GM23248 (cell line): ENCODE measurements around the gene SLC39A6. TPM values are rescaled to one million over a fixed set of nuclear protein-coding genes. Genes with fewer than 3 reads are reported as not detected.
A peak's percentile ranks its signal among the peaks of the same experiment; 100 is the strongest.
"Not testable (repeated sequence)": the region's sequence is repeated elsewhere in the genome, so short reads cannot be mapped to it uniquely, and the experiment has no call there.

Source experiments
- DNase-seq: peaks from one replicate; pipeline ENCODE4 v3.0.0-alpha.2; 2015
- H2AFZ ChIP-seq: fragments of 200-600 bp; sonication (generic); 2 replicates; pipeline ENCODE4 v1.6.1; 2016; ENCODE audit warnings: antibody characterized with exemption
- H3F3A ChIP-seq: fragments of 200-600 bp; sonication (generic); 2 replicates; pipeline ENCODE4 v1.6.1; 2016; ENCODE audit warnings: mild to moderate bottlenecking, antibody characterized with exemption, mixed run types; ENCODE audit not compliant: insufficient read depth
- H3K27ac ChIP-seq: fragments of 200-600 bp; sonication (generic); 2 replicates; pipeline ENCODE4 v1.5.1; 2016; ENCODE audit warnings: mild to moderate bottlenecking
- H3K27me3 ChIP-seq: fragments of 200-600 bp; sonication (generic); replicated peaks from 2 replicates; pipeline ENCODE4 v1.6.1; 2016; ENCODE audit warnings: mild to moderate bottlenecking; ENCODE audit not compliant: insufficient read depth
- H3K36me3 ChIP-seq: fragments of 200-600 bp; sonication (generic); 2 replicates; pipeline ENCODE4 v1.6.1; 2016; ENCODE audit warnings: low read depth, mild to moderate bottlenecking
- H3K4me1 ChIP-seq: fragments of 200-600 bp; sonication (generic); 2 replicates; pipeline ENCODE4 v1.6.1; 2016; ENCODE audit warnings: mild to moderate bottlenecking; ENCODE audit not compliant: insufficient read depth
- H3K4me2 ChIP-seq: fragments of 200-600 bp; sonication (generic); one replicate; pipeline ENCODE4 v1.6.1; 2016; ENCODE audit warnings: mild to moderate bottlenecking; ENCODE audit not compliant: unreplicated experiment
- H3K4me3 ChIP-seq: fragments of 200-600 bp; sonication (generic); 2 replicates; pipeline ENCODE4 v1.5.1; 2016; ENCODE audit warnings: mild to moderate bottlenecking
- H3K79me2 ChIP-seq: fragments of 200-600 bp; sonication (generic); 2 replicates; pipeline ENCODE4 v1.6.1; 2016; ENCODE audit warnings: mild to moderate bottlenecking; ENCODE audit not compliant: insufficient read depth
- H3K9ac ChIP-seq: fragments of 200-600 bp; sonication (generic); 2 replicates; pipeline ENCODE4 v1.6.1; 2016; ENCODE audit warnings: mild to moderate bottlenecking
- H3K9me2 ChIP-seq: fragments of 200-600 bp; sonication (generic); 2 replicates; pipeline ENCODE4 v1.6.1; 2016; ENCODE audit warnings: mixed run types, mild to moderate bottlenecking, moderate library complexity; ENCODE audit not compliant: insufficient read depth
- H3K9me3 ChIP-seq: fragments of 200-600 bp; sonication (generic); one replicate; pipeline ENCODE4 v1.6.1; 2017; ENCODE audit warnings: low read depth
- H4K20me1 ChIP-seq: fragments of 200-600 bp; sonication (generic); 2 replicates; pipeline ENCODE4 v1.6.0; 2016; ENCODE audit not compliant: insufficient read depth
- EZH2 ChIP-seq: fragments of 200-600 bp; sonication (generic); IDR thresholded peaks from 2 replicates; pipeline ENCODE4 v1.6.1; 2018; ENCODE audit warnings: antibody characterized with exemption, mild to moderate bottlenecking; ENCODE audit not compliant: insufficient read depth, poor library complexity, severe bottlenecking
- EZH2phosphoT487 ChIP-seq: fragments of 200-600 bp; sonication (generic); IDR thresholded peaks from 2 replicates; pipeline ENCODE4 v1.6.1; 2018; ENCODE audit warnings: antibody characterized with exemption, moderate library complexity, mild to moderate bottlenecking, low read depth; ENCODE audit not compliant: insufficient read depth
- WGBS, 2 experiments: methylation state at CpG; one replicate each; pipeline ENCODE4 v1.1.6; 2015 to 2017; ENCODE audit warnings: low lambda C conversion rate in 2 of 2, low coverage in 1 of 2; ENCODE audit errors: missing lambda C conversion rate in 2 of 2; 5-methylcytosine and 5-hydroxymethylcytosine counted together
- in situ Hi-C: fragments of 300-500 bp; cut with MboI; formaldehyde crosslinking; loops from 2 replicates; pipeline ENCODE4 v1.15.0; 2020
- polyA plus RNA-seq: library from polyadenylated mRNA; unstranded; fragments of >200 nt; fragmentation: Nextera tagmentation; extraction: Ambion mirVana; gene quantifications from 2 replicates; pipeline ENCODE4 v1.2.1, GENCODE V29; 2016
- total RNA-seq: library from RNA; depleted of rRNA; stranded (reverse); fragments of >200 nt; shearing (Covaris generic); gene quantifications from 2 replicates; pipeline ENCODE4 v1.2.3, GENCODE V29; 2014

Gene SLC39A6
- total and polyA plus RNA-seq, 2 experiments from 2014 or later, result 80.5 to 115 TPM

GRCh38 chr18:36073676-36074075 is 55.5 kb downstream of the SLC39A6 start:
- Histone ChIP-seq H3F3A (no peaks in the 10 kb centered on the region), H4K20me1 (no peaks in the 10 kb centered on the region), H3K4me1 (peaks cover 10% of the 10 kb centered on the region), H3K36me3 (no peaks in the 10 kb centered on the region), H2AFZ (no peak overlapping the region), H3K4me2 (no peak overlapping the region), H3K27me3 (no peaks in the 10 kb centered on the region), H3K27ac (no peak overlapping the region), H3K9ac (no peak overlapping the region), H3K79me2 (no peaks in the 10 kb centered on the region), H3K9me2 (no peaks in the 10 kb centered on the region), H3K4me3 (no peak overlapping the region), H3K9me3 (no peaks in the 10 kb centered on the region)
- no peak for DNase-seq
- TF ChIP-seq EZH2phosphoT487 (no peak), EZH2 (no peak)
- in situ Hi-C loops, result no loop called here
- 50 to 65% methylated on average over 1 of the region's 1 CpG for WGBS, 2 experiments

- DNase-seq, H3K9me2 ChIP-seq, H4K20me1 ChIP-seq, H3K36me3 ChIP-seq, H3K27ac ChIP-seq, H3K9me3 ChIP-seq, H3K9ac ChIP-seq, H3K79me2 ChIP-seq, in situ Hi-C loops, H2AFZ ChIP-seq, H3F3A ChIP-seq, H3K27me3 ChIP-seq, H3K4me3 ChIP-seq, H3K4me2 ChIP-seq: not testable (repeated sequence)
- WGBS, 2 experiments, result 96 to 97% methylated on average over 8 of the region's 8 CpGs
- peaks cover 10% of the 10 kb centered on the region for H3K4me1 ChIP-seq
These were observed 56.7 kb downstream of the SLC39A6 start for GRCh38 chr18:36072406-36072805.

- no peaks in the 10 kb centered on the region for H4K20me1 ChIP-seq
- peak; percentile 98 for DNase-seq
- in situ Hi-C loops, result no loop called here
- peaks cover 11% of the 10 kb centered on the region; the same call in 1 of the 2 replicates for H3K4me1 ChIP-seq
- H3F3A ChIP-seq, result peaks cover 10% of the 10 kb centered on the region; the same call in 1 of the 2 replicates
- H2AFZ ChIP-seq, result peak within 1 kb of the TSS; percentile 80
- H3K4me2 ChIP-seq, result peak within 1 kb of the TSS; percentile 93
- H3K9me3 ChIP-seq, result no peaks in the 10 kb centered on the region
- no peaks in the 10 kb centered on the region; the same call in 1 of the 2 replicates for H3K36me3 ChIP-seq
- peak within 1 kb of the TSS; percentile 93 for H3K4me3 ChIP-seq
- H3K79me2 ChIP-seq, result peaks cover 47% of the 10 kb centered on the region
- H3K27me3 ChIP-seq, result no peaks in the 10 kb centered on the region
- H3K27ac ChIP-seq, result peak within 1 kb of the TSS; percentile 97
- peak within 1 kb of the TSS; percentile 99 for H3K9ac ChIP-seq
- WGBS, 2 experiments, result 1% methylated on average over 35 to 65 of the region's 66 CpGs
- H3K9me2 ChIP-seq, result no peaks in the 10 kb centered on the region
- TF ChIP-seq EZH2 (no peak), EZH2phosphoT487 (no peak)
These were observed 61.8 kb downstream of the SLC39A6 start, which contains the start of gene RPRD1A for GRCh38 chr18:36067055-36067957. TSS of gene RPRD1A (minus strand) at chr18:36067559. CDS start at chr18:36067404, 155 bp downstream.

GRCh38 chr18:36066686-36067054 is 62.5 kb downstream of the SLC39A6 start:
- Histone ChIP-seq H3K79me2 (peaks cover 53% of the 10 kb centered on the region), H3K27me3 (no peaks in the 10 kb centered on the region), H3K27ac (peak overlapping the region; percentile 97), H3K9ac (peak overlapping the region; percentile 99), H2AFZ (peak overlapping the region; percentile 80), H3K9me2 (no peaks in the 10 kb centered on the region), H3K4me3 (peak overlapping the region; percentile 93), H3K36me3 (no peaks in the 10 kb centered on the region; the same call in 1 of the 2 replicates), H3K4me2 (peak overlapping the region; percentile 93), H3F3A (peaks cover 10% of the 10 kb centered on the region; the same call in 1 of the 2 replicates), H3K4me1 (peaks cover 11% of the 10 kb centered on the region; the same call in 1 of the 2 replicates), H3K9me3 (no peaks in the 10 kb centered on the region), H4K20me1 (no peaks in the 10 kb centered on the region)
- WGBS, 2 experiments, result 0 to 1% methylated on average over 5 of the region's 5 CpGs
- in situ Hi-C loops, result no loop called here
- no peak for TF ChIP-seq EZH2phosphoT487
- no peak for TF ChIP-seq EZH2
- peak; percentile 33 for DNase-seq
